GM12878 (cell line): ENCODE measurements around the gene DNAH17. TPM values are rescaled to one million over a fixed set of nuclear protein-coding genes. Genes with fewer than 3 reads are reported as not detected.

Experiments
- ATAC-seq: fragments of 200-7000 bp; cut with Tn5 transposase; 3 replicates; pipeline ENCODE4 v1.9.1; 2020; ENCODE audit warnings: mild to moderate bottlenecking, moderate library complexity
- BruUV-seq: library from RNA; stranded (reverse); fragments of 400-500 nt; replicated peaks from 2 replicates; lab custom pipeline; 2021; lab: Mats Ljungman, UMichigan
- CTCF ChIA-PET: fragments of 300-600 bp; sonication (Branson Sonifier 250); formaldehyde crosslinking; extraction: SDS; loops from one replicate; lab custom pipeline; 2021; ENCODE audit warnings: inconsistent platforms; lab: Yijun Ruan, JAX
- POLR2A ChIA-PET: fragments of 350-600 bp; formaldehyde crosslinking; extraction: SDS; loops from one replicate; lab custom pipeline; 2021; ENCODE audit warnings: inconsistent platforms; lab: Charles Lee
- RAD21 ChIA-PET: fragments of 300-600 bp; sonication (Branson Sonifier 250); formaldehyde crosslinking; loops from one replicate; lab custom pipeline; 2023; ENCODE audit warnings: antibody characterized with exemption; ENCODE audit not compliant: unreplicated experiment; lab: Charles Lee
- SMC1A ChIA-PET: fragments of 300-600 bp; sonication (Branson Sonifier 250); formaldehyde crosslinking; loops from one replicate; lab custom pipeline; 2023; ENCODE audit not compliant: unreplicated experiment, uncharacterized antibody; lab: Charles Lee
- DNase-seq: peaks from one replicate; pipeline ENCODE4 v3.0.0-alpha.2; 2011; ENCODE audit warnings: low read depth, low spot score
- FAIRE-seq: peaks from 3 replicates; lab custom pipeline; 2011; peaks lifted over from hg19 to GRCh38; lab: Jason Lieb, UNC
- H2AFZ ChIP-seq: 2 replicates; pipeline ENCODE4 v1.6.0; 2011; ENCODE audit warnings: low read depth, low read length, control low read depth; ENCODE audit not compliant: control insufficient read depth
- H3K27ac ChIP-seq: 2 replicates; pipeline ENCODE4 v1.5.1; 2011; ENCODE audit warnings: control low read depth; ENCODE audit not compliant: control insufficient read depth, insufficient read depth
- H3K27me3 ChIP-seq, 2 experiments: replicated peaks in 1 of 2; 2 replicates each; pipeline versions ENCODE4 v1.6.0 to v1.6.1; 2011; ENCODE audit warnings: low read length in 1 of 2; ENCODE audit not compliant: control insufficient read depth in 2 of 2, insufficient read depth in 2 of 2
- H3K36me3 ChIP-seq, 2 experiments: 2 replicates each; pipeline ENCODE4 v1.5.1; 2011; ENCODE audit warnings: low read length in 1 of 2; ENCODE audit not compliant: control insufficient read depth in 2 of 2, insufficient read depth in 2 of 2
- H3K4me1 ChIP-seq: 2 replicates; pipeline ENCODE4 v1.6.1; 2011; ENCODE audit warnings: mild to moderate bottlenecking, low read length, moderate library complexity, mixed read lengths; ENCODE audit not compliant: control insufficient read depth, insufficient read depth
- H3K4me2 ChIP-seq: 2 replicates; pipeline ENCODE4 v1.6.0; 2011; ENCODE audit warnings: control low read depth; ENCODE audit not compliant: control insufficient read depth, insufficient read depth
- H3K4me3 ChIP-seq: fragments of 200-600 bp; sonication (generic); 2 replicates; pipeline ENCODE4 v1.5.1; 2016
- H3K79me2 ChIP-seq: 2 replicates; pipeline ENCODE4 v1.6.0; 2011; ENCODE audit warnings: low read length; ENCODE audit not compliant: control insufficient read depth, insufficient read depth
- H3K9ac ChIP-seq: 2 replicates; pipeline ENCODE4 v1.8.0; 2011; ENCODE audit warnings: low read length, control low read depth, mixed read lengths; ENCODE audit not compliant: control insufficient read depth, insufficient read depth
- H3K9me3 ChIP-seq: replicated peaks from 3 replicates; pipeline ENCODE4 v1.5.1; 2011; ENCODE audit warnings: mild to moderate bottlenecking, low read length; ENCODE audit not compliant: control insufficient read depth, insufficient read depth
- H4K20me1 ChIP-seq: 2 replicates; pipeline ENCODE4 v1.6.0; 2011; ENCODE audit not compliant: control insufficient read depth, insufficient read depth
- BCL3 ChIP-seq: IDR thresholded peaks from 2 replicates; pipeline ENCODE4 v1.6.1; 2011; ENCODE audit warnings: borderline replicate concordance, low read depth, mild to moderate bottlenecking, moderate library complexity, low read length; ENCODE audit not compliant: insufficient read depth, poor library complexity, severe bottlenecking
- BRCA1 ChIP-seq: IDR thresholded peaks from 2 replicates; pipeline ENCODE4 v1.6.1; 2011; ENCODE audit warnings: low read depth, low read length, improper control_type of control experiment
- CEBPZ ChIP-seq: fragments of 150-350 bp; IDR thresholded peaks from 2 replicates; pipeline ENCODE4 v1.6.1; 2016; ENCODE audit warnings: low read depth, low read length
- ETV6 ChIP-seq, 2 experiments: fragments of 450-650 bp in 1 of 2; IDR thresholded peaks in 1 of 2; conservative IDR thresholded peaks in 1 of 2; 2 replicates each; pipeline ENCODE4 v1.6.1; 2014; ENCODE audit warnings: antibody characterized with exemption in 1 of 2, borderline replicate concordance in 1 of 2, low read depth in 1 of 2, mild to moderate bottlenecking in 1 of 2, moderate library complexity in 1 of 2
- KLF5 ChIP-seq: fragments of 450-650 bp; IDR thresholded peaks from 2 replicates; pipeline ENCODE4 v1.6.1; 2014; ENCODE audit warnings: mild to moderate bottlenecking; ENCODE audit not compliant: partially characterized antibody
- RFX5 ChIP-seq: IDR thresholded peaks from 2 replicates; pipeline ENCODE4 v1.6.1; 2011; ENCODE audit warnings: low read depth, low read length, improper control_type of control experiment
- WGBS: methylation state at CpG from one replicate; pipeline ENCODE4 v1.1.6; 2016; ENCODE audit warnings: low lambda C conversion rate; ENCODE audit not compliant: insufficient replicate concordance, insufficient coverage; ENCODE audit errors: missing lambda C conversion rate; 5-methylcytosine and 5-hydroxymethylcytosine counted together
- in situ Hi-C: fragments of 300-500 bp; cut with MboI; formaldehyde crosslinking; loops from 9 replicates; pipeline ENCODE4 v1.14.3; 2018; ENCODE audit warnings: mixed read lengths
- intact Hi-C: fragments of 100-400 bp; cut with micrococcal nuclease; formaldehyde crosslinking; loops from one replicate; pipeline ENCODE4 v1.14.2; 2022; ENCODE audit not compliant: unreplicated experiment
- polyA plus RNA-seq, 11 experiments: library from polyadenylated mRNA; depleted of rRNA in 4 of 11; unstranded in 6 of 11; stranded (reverse) in 5 of 11; fragments of >200 nt; fragmentation: Nextera tagmentation in 4 of 11; fragmentation: Illumina TruSeq in 1 of 11; extraction: Ambion mirVana in 4 of 11; extraction: Trizol in 1 of 11; gene quantifications; 1 replicate in 1 of 11; 2 replicates in 10 of 11; pipeline versions ENCODE4 v1.2.1 to v1.2.3, GENCODE V29; 2011 to 2016; ENCODE audit warnings: inconsistent platforms in 2 of 11, missing spikeins in 2 of 11, low read depth in 1 of 11
- total RNA-seq, 4 experiments: library from RNA; depleted of rRNA in 3 of 4; stranded (reverse); fragments of >200 nt in 3 of 4; fragmentation: Illumina TruSeq in 1 of 4; extraction: Trizol in 1 of 4; gene quantifications; 2 replicates each; pipeline versions ENCODE4 v1.2.1 to v1.2.3, GENCODE V29; 2013 to 2021

DNAH17 gene
- total and polyA plus RNA-seq, 10 of the 15 experiments (the other 5 are each of a cell fraction or from before 2014, with no cell fraction given), result 0.16 to 2.9 (median 0.56) TPM

- DNase-seq (no peak), ATAC-seq (no peak), FAIRE-seq (no peak)
- ChIA-PET RAD21 (no interaction called here), CTCF (interaction anchor here (0.6 to 1.1 kb wide), 2 partner anchors 25 to 344 kb away, joined by 3 to 4 read pairs; no protein-coding TSS in a partner anchor), SMC1A (no interaction called here), POLR2A (no interaction called here)
- no peaks in the 10 kb centered on the region for H3K4me1 ChIP-seq
- H3K36me3 ChIP-seq, result no peaks in the 10 kb centered on the region
- BruUV-seq, result no TSS peak
- no peak overlapping the region for H3K4me3 ChIP-seq
- no peak overlapping the region for H3K4me2 ChIP-seq
- no peak overlapping the region for H2AFZ ChIP-seq
- 40% methylated on average over 16 of the region's 16 CpGs for WGBS
- TF ChIP-seq ETV6 (conservative IDR thresholded peaks at IDR 0.05 in 1 of 2, IDR thresholded peaks at IDR 0.05 in 1 of 2; ENCODE audit: borderline replicate concordance in 1 of 2, low read depth in 1 of 2), result no peak
- TF ChIP-seq BCL3, result no peak
- TF ChIP-seq BRCA1, result no peak
- TF ChIP-seq KLF5, result no peak
- TF ChIP-seq CEBPZ, result no peak
- TF ChIP-seq RFX5, result no peak
- no peaks in the 10 kb centered on the region for H3K27me3 ChIP-seq
- intact Hi-C loops, result no loop called here
- H3K27ac ChIP-seq, result no peak overlapping the region
- no peak overlapping the region for H3K9ac ChIP-seq
- no peaks in the 10 kb centered on the region for H4K20me1 ChIP-seq
- in situ Hi-C loops, result no loop called here
- no peaks in the 10 kb centered on the region for H3K9me3 ChIP-seq
- no peaks in the 10 kb centered on the region for H3K79me2 ChIP-seq
These were observed 55.0 kb downstream of the DNAH17 start for GRCh38 chr17:78522031-78522809.
